GM12864 (cell line): Measurements from ENCODE around the gene NBEAL2.

Experiments
- DNase-seq: peaks from one replicate; pipeline ENCODE4 v3.0.0-alpha.2; 2011; ENCODE audit warnings: low read depth
- H3K4me3 ChIP-seq: 2 replicates; pipeline ENCODE4 v1.5.1; 2011; ENCODE audit warnings: mild to moderate bottlenecking, low read depth, low read length, control low read depth
- TF ChIP-seq, protein P1 (sequence below): IDR thresholded peaks from 2 replicates; pipeline ENCODE4 v1.5.1; 2011; ENCODE audit warnings: low read depth, mild to moderate bottlenecking, moderate library complexity, low read length, control low read depth, inconsistent platforms; ENCODE audit errors: missing control alignments

The NBEAL2 gene

DNA sequence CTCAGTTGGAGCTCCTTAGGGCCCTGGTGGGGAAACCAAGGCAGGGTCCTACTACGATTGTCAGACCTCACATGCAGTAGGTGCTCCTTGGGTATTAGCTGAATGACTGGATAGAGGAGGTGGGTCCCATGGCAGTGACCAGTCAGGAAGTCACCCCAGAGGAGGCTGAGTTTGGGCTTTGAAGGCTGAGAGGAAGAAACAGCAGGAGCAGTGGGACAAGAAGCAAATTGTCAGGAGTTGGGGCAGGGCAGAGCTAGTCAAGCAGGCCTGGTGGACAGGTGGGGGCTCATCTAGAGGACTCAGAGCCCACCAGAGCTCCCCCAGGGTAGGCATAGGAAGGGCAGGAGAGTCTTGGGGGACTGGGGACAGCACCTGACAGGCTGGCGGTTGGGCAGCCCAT is 3.1 kb downstream of the NBEAL2 start:
- no peak overlapping the region for H3K4me3 ChIP-seq
- TF ChIP-seq, protein P1, sequence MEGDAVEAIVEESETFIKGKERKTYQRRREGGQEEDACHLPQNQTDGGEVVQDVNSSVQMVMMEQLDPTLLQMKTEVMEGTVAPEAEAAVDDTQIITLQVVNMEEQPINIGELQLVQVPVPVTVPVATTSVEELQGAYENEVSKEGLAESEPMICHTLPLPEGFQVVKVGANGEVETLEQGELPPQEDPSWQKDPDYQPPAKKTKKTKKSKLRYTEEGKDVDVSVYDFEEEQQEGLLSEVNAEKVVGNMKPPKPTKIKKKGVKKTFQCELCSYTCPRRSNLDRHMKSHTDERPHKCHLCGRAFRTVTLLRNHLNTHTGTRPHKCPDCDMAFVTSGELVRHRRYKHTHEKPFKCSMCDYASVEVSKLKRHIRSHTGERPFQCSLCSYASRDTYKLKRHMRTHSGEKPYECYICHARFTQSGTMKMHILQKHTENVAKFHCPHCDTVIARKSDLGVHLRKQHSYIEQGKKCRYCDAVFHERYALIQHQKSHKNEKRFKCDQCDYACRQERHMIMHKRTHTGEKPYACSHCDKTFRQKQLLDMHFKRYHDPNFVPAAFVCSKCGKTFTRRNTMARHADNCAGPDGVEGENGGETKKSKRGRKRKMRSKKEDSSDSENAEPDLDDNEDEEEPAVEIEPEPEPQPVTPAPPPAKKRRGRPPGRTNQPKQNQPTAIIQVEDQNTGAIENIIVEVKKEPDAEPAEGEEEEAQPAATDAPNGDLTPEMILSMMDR = no peak
- DNase-seq = no peak

DNA sequence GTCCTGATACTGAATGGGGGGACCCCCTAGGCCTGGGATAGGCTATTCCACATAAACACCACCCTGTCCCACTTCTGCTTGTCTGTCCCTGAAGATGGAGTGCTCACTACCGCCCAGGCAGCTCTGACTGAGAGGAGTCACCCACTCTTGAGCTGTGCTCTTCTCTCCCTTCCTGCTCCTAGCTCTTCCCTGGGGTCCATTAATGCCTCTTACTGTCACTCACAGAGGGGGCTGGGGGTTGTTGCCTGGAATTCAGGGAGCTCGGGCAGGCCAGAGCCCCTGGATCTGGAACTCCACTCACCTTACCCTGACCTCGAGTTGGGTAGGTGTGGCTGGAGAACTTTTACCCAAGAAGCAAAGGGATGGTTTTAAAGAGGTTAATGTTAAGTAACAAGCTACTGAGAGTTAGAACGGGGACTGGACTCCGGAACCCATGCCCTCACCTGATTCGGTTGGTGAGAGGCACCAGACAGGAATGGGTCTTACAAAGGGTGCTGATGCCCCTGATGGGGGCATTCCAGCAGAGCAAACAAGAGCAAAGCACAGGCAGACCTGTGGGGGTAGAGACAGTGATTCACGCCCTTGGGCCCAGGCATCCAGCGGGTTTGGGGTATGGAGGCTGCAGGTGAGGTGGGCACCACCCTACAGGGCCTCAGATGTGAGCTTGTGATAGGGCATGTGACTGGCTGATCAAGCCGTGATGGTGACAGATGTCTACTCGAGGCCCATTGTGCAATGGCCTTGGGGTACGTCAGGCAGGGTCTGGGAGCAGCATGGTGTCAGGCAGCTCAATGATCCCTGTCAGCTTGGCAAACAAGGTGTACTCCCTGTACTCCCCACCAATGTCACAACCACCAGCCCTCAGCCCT is 5.4 kb downstream of the NBEAL2 start:
- no peak for DNase-seq
- TF ChIP-seq, protein P1 = no peak

DNA sequence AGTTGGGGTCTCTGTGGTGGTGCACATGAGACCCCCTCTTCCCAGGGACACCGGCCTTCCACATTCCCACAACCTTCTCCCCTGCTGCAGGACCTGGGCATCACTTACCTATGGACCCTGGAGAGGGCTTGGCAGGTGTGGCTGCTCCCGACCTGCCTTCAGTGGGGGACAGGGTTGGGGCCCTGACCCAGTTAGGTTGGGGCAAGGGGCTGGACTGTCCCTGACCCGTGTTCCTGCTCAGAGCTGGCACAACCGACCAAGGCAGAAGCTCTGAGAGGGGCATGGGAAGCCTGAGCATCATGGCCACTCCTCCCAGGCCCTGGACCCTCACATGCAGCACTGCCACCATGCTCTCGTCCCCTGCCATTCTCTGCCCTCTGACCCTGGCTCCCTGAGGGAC is 6.1 kb downstream of the NBEAL2 start:
- H3K4me3 ChIP-seq = no peak overlapping the region
- DNase-seq = no peak
- TF ChIP-seq, protein P1 = no peak

More for the DNA sequence above, 5.4 kb downstream of the NBEAL2 start:
- no peak overlapping the region for H3K4me3 ChIP-seq

DNA sequence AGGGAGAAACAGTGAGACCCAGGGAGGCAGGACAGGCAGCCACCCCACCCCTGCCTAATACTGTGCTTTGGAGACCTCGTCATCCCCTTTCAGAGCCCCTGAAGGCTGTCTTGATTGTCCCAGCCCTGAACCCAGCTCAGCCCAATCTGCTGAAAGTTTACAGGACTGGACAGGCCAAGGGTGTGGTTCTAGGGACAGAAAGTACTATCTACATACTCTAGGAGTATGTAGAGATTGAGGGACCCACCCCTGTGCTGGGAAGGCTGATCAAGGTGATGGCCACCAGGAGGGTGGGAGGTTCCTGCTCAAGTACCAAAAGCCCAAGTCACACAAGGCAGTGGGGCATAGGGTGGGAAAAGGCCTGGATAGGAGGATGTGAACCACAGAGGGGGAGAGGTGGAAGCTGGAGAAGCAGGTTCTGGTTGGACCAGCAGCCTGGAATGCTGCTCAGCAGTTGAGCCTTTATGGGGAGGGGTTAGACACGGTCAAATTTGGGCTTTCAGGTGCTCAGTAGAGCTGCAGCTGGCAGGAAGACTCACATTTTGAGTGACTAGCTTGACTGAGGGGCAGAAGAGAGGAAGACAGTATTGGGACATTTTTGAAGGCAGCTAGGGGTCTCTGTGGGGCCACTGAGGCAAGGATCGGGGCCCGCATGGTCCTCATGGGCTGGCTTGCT is 6.7 kb downstream of the NBEAL2 start:
- no peak for DNase-seq
- no peak overlapping the region for H3K4me3 ChIP-seq
- TF ChIP-seq, protein P1 = no peak

DNA sequence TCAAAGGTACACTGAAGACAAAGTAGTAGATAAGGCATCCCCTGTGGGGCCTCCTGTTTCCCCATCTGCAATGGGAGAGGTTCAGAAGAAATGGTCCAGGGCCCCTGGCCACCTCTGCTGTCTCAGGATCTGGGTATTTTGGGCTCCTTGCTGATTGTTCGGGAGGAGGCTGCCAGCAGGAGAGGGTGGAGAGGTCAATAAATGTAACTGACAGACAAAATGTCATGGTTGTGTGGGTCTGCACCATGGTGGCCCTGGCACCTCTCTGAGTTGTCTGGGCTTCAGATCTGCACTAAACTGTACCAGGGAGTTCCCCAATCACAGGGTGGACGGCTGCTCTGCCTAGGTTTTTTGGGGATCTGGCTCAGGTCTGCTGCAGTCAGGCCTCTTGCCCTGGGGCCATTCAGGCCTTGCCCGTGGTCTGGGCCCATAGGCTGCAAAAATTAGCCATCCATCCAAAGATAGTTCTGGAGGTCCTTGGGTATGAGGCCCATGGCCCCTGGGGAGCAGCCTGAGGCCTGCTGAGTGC is 7.4 kb downstream of the NBEAL2 start:
- TF ChIP-seq, protein P1 = no peak
- no peak for DNase-seq
- peak overlapping the region; percentile 46; the same call in 1 of the 2 replicates for H3K4me3 ChIP-seq

DNA sequence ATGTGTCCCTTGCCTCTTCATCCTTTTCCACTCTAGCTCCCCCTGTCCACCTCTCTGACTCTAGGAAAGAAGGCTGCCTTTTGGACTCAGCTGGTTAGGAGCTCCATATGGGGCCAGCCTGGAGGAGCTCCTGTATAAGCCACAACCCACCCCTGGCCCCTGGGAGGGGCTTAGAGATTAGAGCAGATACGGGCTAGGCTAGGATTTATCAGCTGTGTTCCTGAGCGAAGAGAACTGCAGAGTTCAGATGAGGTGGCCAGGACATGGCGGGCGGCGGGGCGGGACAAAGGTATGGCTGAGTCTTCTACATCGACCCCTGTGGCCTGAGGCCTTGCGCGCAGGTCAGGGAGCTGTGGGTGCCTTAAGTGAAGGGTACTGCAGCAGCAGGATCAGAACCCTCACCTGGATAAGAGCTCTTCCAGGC is 7.9 kb downstream of the NBEAL2 start:
- no peak for DNase-seq
- H3K4me3 ChIP-seq = peak overlapping the region; percentile 46

More for the DNA sequence above, 7.9 kb downstream of the NBEAL2 start:
- TF ChIP-seq, protein P1 = no peak
